ENCODE results near the gene MAP1S.

The MAP1S gene

DNA sequence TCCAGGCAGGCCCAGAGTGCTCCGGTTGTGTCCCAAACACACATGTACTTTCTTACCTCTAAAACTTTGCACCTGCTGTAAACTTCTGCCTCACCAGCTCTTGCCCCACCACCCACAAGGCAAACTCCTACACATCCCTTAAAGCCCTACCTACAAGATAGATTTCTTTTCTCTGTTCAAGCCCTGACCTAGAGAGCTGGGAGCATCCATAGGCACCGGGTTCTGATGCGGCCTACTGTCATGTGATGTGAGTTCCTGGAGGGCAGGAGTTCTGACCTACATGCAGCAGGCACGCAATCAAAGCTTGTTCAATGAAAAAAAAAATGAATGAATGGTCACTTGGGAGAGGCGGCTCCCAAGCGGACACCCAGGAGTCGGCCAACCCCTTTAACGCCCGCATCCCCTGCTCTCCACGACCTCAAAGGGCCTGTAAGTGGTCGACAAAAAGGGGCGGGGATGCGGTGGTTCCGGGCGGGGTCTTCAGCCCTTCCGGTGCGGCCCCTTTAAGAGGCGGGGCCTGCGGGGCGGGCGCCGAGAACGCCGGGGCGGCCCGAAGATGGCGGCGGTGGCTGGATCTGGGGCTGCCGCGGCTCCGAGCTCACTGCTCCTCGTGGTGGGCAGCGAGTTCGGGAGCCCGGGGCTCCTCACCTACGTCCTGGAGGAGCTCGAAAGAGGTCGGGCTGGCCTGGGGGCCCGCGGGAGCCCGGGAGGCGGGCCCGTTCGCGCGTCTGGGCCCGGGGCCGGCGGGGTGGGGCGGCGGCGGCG is at the start of gene MAP1S:
Gene MAP1S (plus strand): TSS at position 534 of the 765 bp plus-strand sequence. CDS start 23 bp downstream, at position 557.
- Histone ChIP-seq H3K36me3 (ENCODE audit: control insufficient read depth in 1 of 2, insufficient read depth in 2 of 2, low read length in 2 of 2) (peaks cover 3 to 6% of the 10 kb centered on the region in 2 donors), H3K9ac (ENCODE audit: low read depth in 1 of 2, low read length in 2 of 2) (peak within 1 kb of the TSS; percentile 25 to 68), H3K9me3 (ENCODE audit: control insufficient read depth in 1 of 2, low read length in 2 of 2) (no peaks in the 10 kb centered on the region), H3K27ac (ENCODE audit: low read depth, low read length) (no peak within 1 kb of the TSS), H3K4me1 (ENCODE audit: control insufficient read depth in 1 of 2, insufficient read depth in 2 of 2, low read length in 2 of 2) (peaks cover 25 to 31% of the 10 kb centered on the region in 2 donors), H3K27me3 (ENCODE audit: control insufficient read depth in 1 of 2, insufficient read depth in 2 of 2, low read length in 2 of 2) (no peaks in the 10 kb centered on the region), H3K4me3 (ENCODE audit: low read depth in 1 of 2, low read length in 2 of 2) (peak within 1 kb of the TSS; percentile 81 to 87)

DNA sequence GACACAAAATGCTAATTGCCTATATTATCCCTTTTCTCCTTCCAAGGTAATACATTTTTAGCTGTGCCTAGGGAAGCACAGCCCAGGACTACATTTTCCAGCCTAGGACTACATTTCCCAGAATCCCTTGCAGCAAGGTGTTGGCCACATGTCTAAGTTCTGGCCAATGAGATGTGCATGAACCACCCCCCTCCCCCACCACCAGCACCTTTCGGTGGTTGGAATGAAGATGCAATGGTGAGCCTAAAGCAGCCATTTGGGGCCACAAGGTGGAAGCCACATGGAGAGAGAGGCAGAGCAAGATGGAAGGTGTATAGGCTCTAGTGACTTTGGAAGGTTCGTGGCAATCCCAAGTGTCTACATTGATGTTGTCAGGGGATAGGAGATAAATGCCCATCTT is 47.4 kb upstream of the MAP1S start:
- Histone ChIP-seq H3K9ac (ENCODE audit: low read depth in 1 of 2, low read length in 2 of 2) (no peak overlapping the region), H3K4me3 (ENCODE audit: low read depth in 1 of 2, low read length in 2 of 2) (no peak overlapping the region), H3K36me3 (ENCODE audit: control insufficient read depth in 1 of 2, insufficient read depth in 2 of 2, low read length in 2 of 2) (no peaks in the 10 kb centered on the region), H3K27me3 (ENCODE audit: control insufficient read depth in 1 of 2, insufficient read depth in 2 of 2, low read length in 2 of 2) (no peaks in the 10 kb centered on the region), H3K4me1 (ENCODE audit: control insufficient read depth in 1 of 2, insufficient read depth in 2 of 2, low read length in 2 of 2) (no peaks in the 10 kb centered on the region), H3K27ac (ENCODE audit: low read depth, low read length) (no peak overlapping the region), H3K9me3 (ENCODE audit: control insufficient read depth in 1 of 2, low read length in 2 of 2) (no peaks in the 10 kb centered on the region)

- H3K27ac ChIP-seq (ENCODE audit: low read depth, low read length), result no peak overlapping the region
- H3K4me3 ChIP-seq (ENCODE audit: low read depth in 1 of 2, low read length in 2 of 2), result no peak overlapping the region
- H3K27me3 ChIP-seq (ENCODE audit: control insufficient read depth in 1 of 2, insufficient read depth in 2 of 2, low read length in 2 of 2), result no peaks in the 10 kb centered on the region
- H3K9me3 ChIP-seq (ENCODE audit: control insufficient read depth in 1 of 2, low read length in 2 of 2), result no peaks in the 10 kb centered on the region
- H3K9ac ChIP-seq (ENCODE audit: low read depth in 1 of 2, low read length in 2 of 2), result no peak overlapping the region
- H3K36me3 ChIP-seq (ENCODE audit: control insufficient read depth in 1 of 2, insufficient read depth in 2 of 2, low read length in 2 of 2), result no peaks in the 10 kb centered on the region
- no peaks in the 10 kb centered on the region for H3K4me1 ChIP-seq (ENCODE audit: control insufficient read depth in 1 of 2, insufficient read depth in 2 of 2, low read length in 2 of 2)
Measured at GRCh38 chr19:17673937-17674799, 45.1 kb upstream of the MAP1S start.

DNA sequence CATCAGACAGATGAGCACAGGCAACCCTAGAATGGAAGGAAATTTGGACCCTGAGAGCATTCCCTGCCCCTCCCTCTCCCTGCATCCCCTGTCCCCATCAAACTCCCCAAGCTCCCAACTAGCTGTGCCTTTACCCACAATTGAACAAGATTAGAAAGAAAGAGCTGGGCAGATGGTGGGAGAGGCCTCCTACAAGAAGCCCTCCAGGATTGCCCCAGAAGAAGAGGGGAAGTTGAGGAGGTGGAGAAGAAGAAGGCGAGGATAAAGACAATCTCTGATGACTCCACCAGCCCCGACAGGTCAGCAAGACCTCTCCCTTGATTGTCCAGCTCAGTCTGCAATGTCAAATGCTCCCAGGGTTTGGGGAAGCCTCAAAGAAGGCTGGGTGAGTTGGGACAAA is 43.0 kb upstream of the MAP1S start:
- no peaks in the 10 kb centered on the region for H3K4me1 ChIP-seq (ENCODE audit: control insufficient read depth in 1 of 2, insufficient read depth in 2 of 2, low read length in 2 of 2)
- H3K4me3 ChIP-seq (ENCODE audit: low read depth in 1 of 2, low read length in 2 of 2), result no peak overlapping the region
- H3K9me3 ChIP-seq (ENCODE audit: control insufficient read depth in 1 of 2, low read length in 2 of 2), result no peaks in the 10 kb centered on the region
- no peak overlapping the region for H3K9ac ChIP-seq (ENCODE audit: low read depth in 1 of 2, low read length in 2 of 2)
- H3K36me3 ChIP-seq (ENCODE audit: control insufficient read depth in 1 of 2, insufficient read depth in 2 of 2, low read length in 2 of 2), result no peaks in the 10 kb centered on the region
- H3K27ac ChIP-seq (ENCODE audit: low read depth, low read length), result no peak overlapping the region
- peaks cover 4 to 9% of the 10 kb centered on the region in 2 donors for H3K27me3 ChIP-seq (ENCODE audit: control insufficient read depth in 1 of 2, insufficient read depth in 2 of 2, low read length in 2 of 2)

GRCh38 chr19:17677002-17677401 is 42.3 kb upstream of the MAP1S start:
- H3K4me3 ChIP-seq (ENCODE audit: low read depth in 1 of 2, low read length in 2 of 2), result no peak overlapping the region
- no peaks in the 10 kb centered on the region for H3K4me1 ChIP-seq (ENCODE audit: control insufficient read depth in 1 of 2, insufficient read depth in 2 of 2, low read length in 2 of 2)
- H3K27ac ChIP-seq (ENCODE audit: low read depth, low read length), result no peak overlapping the region
- H3K9me3 ChIP-seq (ENCODE audit: control insufficient read depth in 1 of 2, low read length in 2 of 2), result no peaks in the 10 kb centered on the region
- no peaks in the 10 kb centered on the region for H3K36me3 ChIP-seq (ENCODE audit: control insufficient read depth in 1 of 2, insufficient read depth in 2 of 2, low read length in 2 of 2)
- H3K27me3 ChIP-seq (ENCODE audit: control insufficient read depth in 1 of 2, insufficient read depth in 2 of 2, low read length in 2 of 2), result peaks cover 6 to 12% of the 10 kb centered on the region in 2 donors
- no peak overlapping the region for H3K9ac ChIP-seq (ENCODE audit: low read depth in 1 of 2, low read length in 2 of 2)

- Histone ChIP-seq H3K4me1 (ENCODE audit: control insufficient read depth in 1 of 2, insufficient read depth in 2 of 2, low read length in 2 of 2) (no peaks in the 10 kb centered on the region), H3K27ac (ENCODE audit: low read depth, low read length) (no peak overlapping the region), H3K36me3 (ENCODE audit: control insufficient read depth in 1 of 2, insufficient read depth in 2 of 2, low read length in 2 of 2) (no peaks in the 10 kb centered on the region), H3K9me3 (ENCODE audit: control insufficient read depth in 1 of 2, low read length in 2 of 2) (no peaks in the 10 kb centered on the region), H3K27me3 (ENCODE audit: control insufficient read depth in 1 of 2, insufficient read depth in 2 of 2, low read length in 2 of 2) (peaks cover 10 to 15% of the 10 kb centered on the region in 2 donors), H3K9ac (ENCODE audit: low read depth in 1 of 2, low read length in 2 of 2) (no peak overlapping the region), H3K4me3 (ENCODE audit: low read depth in 1 of 2, low read length in 2 of 2) (no peak overlapping the region)
Measured at GRCh38 chr19:17678836-17679235, 40.4 kb upstream of the MAP1S start.

DNA sequence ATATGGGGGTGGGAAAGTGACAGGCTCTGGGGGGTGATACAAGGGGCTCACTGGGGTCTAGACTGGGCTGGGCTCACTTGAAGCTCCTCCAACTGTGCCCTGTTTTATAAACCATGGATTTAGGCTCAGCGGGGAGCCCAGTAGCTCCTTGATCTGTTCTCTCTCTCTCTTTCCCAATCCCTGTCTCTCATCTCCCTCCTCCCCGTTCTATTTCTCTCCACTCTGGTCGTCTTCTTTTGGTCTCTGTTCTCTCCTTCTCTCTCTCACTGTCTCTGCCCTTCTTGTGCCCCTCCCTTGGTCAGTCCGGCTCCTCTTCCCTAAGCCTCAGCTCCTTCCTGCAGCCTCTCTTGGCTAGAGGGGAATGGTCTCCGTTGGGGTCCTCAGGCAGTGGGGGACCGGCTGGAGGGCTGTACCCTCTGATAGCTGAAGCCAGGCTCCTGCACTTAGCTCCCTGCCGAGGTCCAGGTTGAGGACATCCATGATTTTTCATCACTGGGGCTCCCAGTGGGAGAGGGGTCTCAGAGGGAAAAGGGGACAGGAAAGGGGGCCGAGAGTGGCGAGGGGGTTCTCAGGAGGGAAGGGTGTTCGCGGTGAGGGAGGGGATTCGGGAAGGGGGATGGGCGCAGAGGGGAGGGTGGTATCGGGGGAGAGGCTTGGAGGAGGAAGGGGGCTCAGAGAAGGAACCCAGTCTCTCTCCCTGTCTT is 39.6 kb upstream of the MAP1S start:
- Histone ChIP-seq H3K27ac (ENCODE audit: low read depth, low read length) (no peak overlapping the region), H3K9ac (ENCODE audit: low read depth in 1 of 2, low read length in 2 of 2) (no peak overlapping the region)

DNA sequence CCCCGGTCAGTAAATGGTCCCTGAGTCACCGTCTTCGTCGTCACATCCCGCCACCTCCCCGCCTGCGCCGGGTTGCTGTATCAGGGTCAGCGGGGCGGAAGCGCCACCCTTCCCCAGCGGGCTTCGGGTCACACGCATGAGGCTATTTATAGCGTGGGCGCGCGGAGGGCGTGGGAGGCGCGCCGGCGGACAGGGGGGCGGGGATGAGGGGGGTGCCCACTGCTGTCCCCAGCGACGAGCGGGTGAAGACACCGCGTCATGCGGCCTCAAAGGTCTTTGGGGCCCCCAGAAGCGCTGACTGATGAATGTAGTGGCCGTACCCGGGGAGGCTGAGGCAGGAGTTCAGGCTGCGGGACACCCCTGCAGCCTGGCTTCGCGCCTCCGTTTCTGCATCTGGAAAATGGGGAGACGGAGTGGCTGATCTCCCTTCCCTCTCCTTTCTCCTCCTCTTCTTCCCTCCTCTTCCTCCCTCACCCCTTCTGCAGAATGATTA is 39.0 kb upstream of the MAP1S start:
- H3K27me3 ChIP-seq (ENCODE audit: control insufficient read depth in 1 of 2, insufficient read depth in 2 of 2, low read length in 2 of 2), result peaks cover 15 to 27% of the 10 kb centered on the region in 2 donors
- no peaks in the 10 kb centered on the region for H3K36me3 ChIP-seq (ENCODE audit: control insufficient read depth in 1 of 2, insufficient read depth in 2 of 2, low read length in 2 of 2)
- no peaks in the 10 kb centered on the region for H3K9me3 ChIP-seq (ENCODE audit: control insufficient read depth in 1 of 2, low read length in 2 of 2)
- H3K4me3 ChIP-seq (ENCODE audit: low read depth in 1 of 2, low read length in 2 of 2), result no peak overlapping the region
- H3K4me1 ChIP-seq (ENCODE audit: control insufficient read depth in 1 of 2, insufficient read depth in 2 of 2, low read length in 2 of 2), result no peaks in the 10 kb centered on the region
- no peak overlapping the region for H3K9ac ChIP-seq (ENCODE audit: low read depth in 1 of 2, low read length in 2 of 2)
- no peak overlapping the region for H3K27ac ChIP-seq (ENCODE audit: low read depth, low read length)

More for the DNA sequence above, 39.6 kb upstream of the MAP1S start:
- Histone ChIP-seq H3K27me3 (ENCODE audit: control insufficient read depth in 1 of 2, insufficient read depth in 2 of 2, low read length in 2 of 2) (peaks cover 13 to 23% of the 10 kb centered on the region in 2 donors), H3K9me3 (ENCODE audit: control insufficient read depth in 1 of 2, low read length in 2 of 2) (no peaks in the 10 kb centered on the region), H3K4me1 (ENCODE audit: control insufficient read depth in 1 of 2, insufficient read depth in 2 of 2, low read length in 2 of 2) (no peaks in the 10 kb centered on the region), H3K36me3 (ENCODE audit: control insufficient read depth in 1 of 2, insufficient read depth in 2 of 2, low read length in 2 of 2) (no peaks in the 10 kb centered on the region), H3K4me3 (ENCODE audit: low read depth in 1 of 2, low read length in 2 of 2) (no peak overlapping the region)

- Histone ChIP-seq H3K4me3 (ENCODE audit: low read depth in 1 of 2, low read length in 2 of 2) (no peak overlapping the region), H3K9me3 (ENCODE audit: control insufficient read depth in 1 of 2, low read length in 2 of 2) (no peaks in the 10 kb centered on the region), H3K27me3 (ENCODE audit: control insufficient read depth in 1 of 2, insufficient read depth in 2 of 2, low read length in 2 of 2) (peaks cover 26 to 36% of the 10 kb centered on the region in 2 donors), H3K9ac (ENCODE audit: low read depth in 1 of 2, low read length in 2 of 2) (no peak overlapping the region), H3K4me1 (ENCODE audit: control insufficient read depth in 1 of 2, insufficient read depth in 2 of 2, low read length in 2 of 2) (peaks cover 0 to 3% of the 10 kb centered on the region in 2 donors), H3K27ac (ENCODE audit: low read depth, low read length) (no peak overlapping the region), H3K36me3 (ENCODE audit: control insufficient read depth in 1 of 2, insufficient read depth in 2 of 2, low read length in 2 of 2) (no peaks in the 10 kb centered on the region)
Measured at GRCh38 chr19:17681505-17682125, 37.7 kb upstream of the MAP1S start.
